ENCODE data around the gene MINDY3. TPM values are rescaled to one million over a fixed set of nuclear protein-coding genes. Genes with fewer than 3 reads are reported as not detected.

Gene MINDY3
- total RNA-seq, 4 donors from 2014 or later = 14.6 to 23.5 (median 21.3) TPM

- H3K4me3 ChIP-seq (ENCODE audit: low read depth, poor library complexity, severe bottlenecking) = no peak overlapping the region
- no peak for TF ChIP-seq CTCF (IDR thresholded peaks at IDR 0.05)
- TF ChIP-seq POLR2A (IDR thresholded peaks at IDR 0.05) = no peak
- DNase-seq (ENCODE audit: low spot score in 2 of 2) = no peak
- intact Hi-C loops (cut with DNase I; ENCODE audit: low total_unique reads) = no loop called here
- WGBS, 2 donors = 66 to 74% methylated on average over 5 of the region's 5 CpGs
Measured at GRCh38 chr10:15751046-15751445, 109.3 kb downstream of the MINDY3 start.

- WGBS, 2 donors = 45 to 57% methylated on average over 3 of the region's 3 CpGs
- DNase-seq (ENCODE audit: low spot score in 2 of 2) = no peak
- no peak for TF ChIP-seq POLR2A (IDR thresholded peaks at IDR 0.05)
- no peak for TF ChIP-seq CTCF (IDR thresholded peaks at IDR 0.05)
- no peak overlapping the region for H3K4me3 ChIP-seq (ENCODE audit: low read depth, poor library complexity, severe bottlenecking)
- intact Hi-C loops (cut with DNase I; ENCODE audit: low total_unique reads) = no loop called here
Measured at GRCh38 chr10:15748126-15748525, 112.2 kb downstream of the MINDY3 start.

- H3K4me3 ChIP-seq (ENCODE audit: low read depth, poor library complexity, severe bottlenecking) = no peak overlapping the region
- WGBS, 2 donors = 82 to 89% methylated on average over 3 of the region's 3 CpGs
- no peak for DNase-seq (ENCODE audit: low spot score in 2 of 2)
- intact Hi-C loops (cut with DNase I; ENCODE audit: low total_unique reads) = no loop called here
- no peak for TF ChIP-seq POLR2A (IDR thresholded peaks at IDR 0.05)
- no peak for TF ChIP-seq CTCF (IDR thresholded peaks at IDR 0.05)
Measured at GRCh38 chr10:15747632-15748031, 112.7 kb downstream of the MINDY3 start.

GRCh38 chr10:15745751-15746150, 114.6 kb downstream of the MINDY3 start:
- DNase-seq (ENCODE audit: low spot score in 2 of 2) = no peak
- intact Hi-C loops (cut with DNase I; ENCODE audit: low total_unique reads) = no loop called here

GRCh38 chr10:15744217-15744865, 116.0 kb downstream of the MINDY3 start:
- TF ChIP-seq CTCF (IDR thresholded peaks at IDR 0.05) = no peak
- TF ChIP-seq POLR2A (IDR thresholded peaks at IDR 0.05) = no peak
- H3K4me3 ChIP-seq (ENCODE audit: low read depth, poor library complexity, severe bottlenecking) = no peak overlapping the region
- intact Hi-C loops (cut with DNase I; ENCODE audit: low total_unique reads) = no loop called here
- peak in 1 of 2 donors; percentile 23 for DNase-seq (ENCODE audit: low spot score in 2 of 2)
- 41 to 54% methylated on average over 7 of the region's 7 CpGs for WGBS, 2 donors

More at GRCh38 chr10:15745751-15746150, 114.6 kb downstream of the MINDY3 start:
- no peak for TF ChIP-seq POLR2A (IDR thresholded peaks at IDR 0.05)
- TF ChIP-seq CTCF (IDR thresholded peaks at IDR 0.05) = no peak
- 71 to 79% methylated on average over 1 of the region's 1 CpG for WGBS, 2 donors
- H3K4me3 ChIP-seq (ENCODE audit: low read depth, poor library complexity, severe bottlenecking) = no peak overlapping the region

GRCh38 chr10:15743443-15743842, 116.9 kb downstream of the MINDY3 start:
- TF ChIP-seq CTCF (IDR thresholded peaks at IDR 0.05) = no peak
- no peak for TF ChIP-seq POLR2A (IDR thresholded peaks at IDR 0.05)
- WGBS, 2 donors = 75 to 81% methylated on average over 2 of the region's 2 CpGs

More at GRCh38 chr10:15743443-15743842, 116.9 kb downstream of the MINDY3 start:
- DNase-seq (ENCODE audit: low spot score in 2 of 2) = no peak
- H3K4me3 ChIP-seq (ENCODE audit: low read depth, poor library complexity, severe bottlenecking) = no peak overlapping the region
- intact Hi-C loops (cut with DNase I; ENCODE audit: low total_unique reads) = no loop called here
